ENCODE measurements around the gene PGAM2. TPM values are rescaled to one million over a fixed set of nuclear protein-coding genes. Genes with fewer than 3 reads are reported as not detected.

Gene PGAM2
- polyA plus RNA-seq, 1 experiment = 0.16 TPM

- POLR2A ChIA-PET = no interaction called here
- no peaks in the 10 kb centered on the region for H3K27me3 ChIP-seq (ENCODE audit: control insufficient read depth, insufficient read depth, low read length)
- CTCF ChIA-PET = interaction anchor here (1.4 kb wide), 1 partner anchor 145 kb away, joined by 5 read pairs; no protein-coding TSS in a partner anchor
- DNase-seq (ENCODE audit: low read depth) = no peak
- no peak overlapping the region for H3K4me3 ChIP-seq (ENCODE audit: low read depth, low read length)
- H3K36me3 ChIP-seq (ENCODE audit: control insufficient read depth, insufficient read depth, low read length) = peaks cover 30% of the 10 kb centered on the region
- TF ChIP-seq CTCF (IDR thresholded peaks at IDR 0.05; ENCODE audit: insufficient read depth, low read depth, low read length) = no peak
Measured at GRCh38 chr7:44051611-44052220, 13.7 kb downstream of the PGAM2 start.

DNA sequence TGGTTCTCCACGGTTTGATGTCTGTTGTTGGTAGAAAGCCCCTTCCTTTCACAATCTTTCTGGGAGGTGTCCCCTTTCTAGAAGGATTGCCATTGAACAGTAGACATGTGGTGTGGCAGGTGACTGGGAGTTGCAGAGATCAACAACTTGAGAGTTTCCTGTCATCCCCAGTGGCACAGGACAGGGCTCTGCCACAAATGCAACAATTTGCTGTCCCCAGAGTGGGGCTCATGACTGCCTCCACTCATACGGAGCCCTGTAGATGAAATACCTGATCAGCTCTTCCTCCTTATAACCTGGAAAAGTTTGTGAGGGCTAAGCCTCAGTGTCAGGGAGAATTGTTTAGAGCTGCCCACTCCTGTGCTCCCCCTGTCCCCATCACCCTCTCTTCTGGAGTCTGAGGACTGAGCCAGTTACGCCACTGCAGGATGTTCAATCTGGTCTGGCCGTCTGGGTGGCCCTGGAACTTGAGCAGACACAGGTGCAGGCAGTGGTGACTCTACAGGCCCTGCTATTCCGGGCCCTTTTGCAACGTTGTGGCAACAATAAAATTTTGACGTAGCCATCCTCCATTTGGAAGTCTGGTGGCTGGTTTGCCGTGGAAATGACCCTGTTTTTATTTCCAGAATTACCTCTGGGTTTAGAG is 14.3 kb downstream of the PGAM2 start:
- CTCF ChIA-PET = interaction anchor here (1.4 kb wide), 1 partner anchor 145 kb away, joined by 5 read pairs; no protein-coding TSS in a partner anchor
- no peak overlapping the region for H3K4me3 ChIP-seq (ENCODE audit: low read depth, low read length)
- POLR2A ChIA-PET = no interaction called here
- H3K27me3 ChIP-seq (ENCODE audit: control insufficient read depth, insufficient read depth, low read length) = no peaks in the 10 kb centered on the region
- no peak for DNase-seq (ENCODE audit: low read depth)
- H3K36me3 ChIP-seq (ENCODE audit: control insufficient read depth, insufficient read depth, low read length) = peaks cover 26% of the 10 kb centered on the region
- TF ChIP-seq CTCF (IDR thresholded peaks at IDR 0.05; ENCODE audit: insufficient read depth, low read depth, low read length) = no peak

GRCh38 chr7:44050121-44050914 is 15.0 kb downstream of the PGAM2 start:
- no peak overlapping the region for H3K4me3 ChIP-seq (ENCODE audit: low read depth, low read length)
- peaks cover 26% of the 10 kb centered on the region for H3K36me3 ChIP-seq (ENCODE audit: control insufficient read depth, insufficient read depth, low read length)
- CTCF ChIA-PET = no interaction called here
- no peaks in the 10 kb centered on the region for H3K27me3 ChIP-seq (ENCODE audit: control insufficient read depth, insufficient read depth, low read length)
- no peak for DNase-seq (ENCODE audit: low read depth)
- POLR2A ChIA-PET = no interaction called here
- TF ChIP-seq CTCF (IDR thresholded peaks at IDR 0.05; ENCODE audit: insufficient read depth, low read depth, low read length) = no peak

DNA sequence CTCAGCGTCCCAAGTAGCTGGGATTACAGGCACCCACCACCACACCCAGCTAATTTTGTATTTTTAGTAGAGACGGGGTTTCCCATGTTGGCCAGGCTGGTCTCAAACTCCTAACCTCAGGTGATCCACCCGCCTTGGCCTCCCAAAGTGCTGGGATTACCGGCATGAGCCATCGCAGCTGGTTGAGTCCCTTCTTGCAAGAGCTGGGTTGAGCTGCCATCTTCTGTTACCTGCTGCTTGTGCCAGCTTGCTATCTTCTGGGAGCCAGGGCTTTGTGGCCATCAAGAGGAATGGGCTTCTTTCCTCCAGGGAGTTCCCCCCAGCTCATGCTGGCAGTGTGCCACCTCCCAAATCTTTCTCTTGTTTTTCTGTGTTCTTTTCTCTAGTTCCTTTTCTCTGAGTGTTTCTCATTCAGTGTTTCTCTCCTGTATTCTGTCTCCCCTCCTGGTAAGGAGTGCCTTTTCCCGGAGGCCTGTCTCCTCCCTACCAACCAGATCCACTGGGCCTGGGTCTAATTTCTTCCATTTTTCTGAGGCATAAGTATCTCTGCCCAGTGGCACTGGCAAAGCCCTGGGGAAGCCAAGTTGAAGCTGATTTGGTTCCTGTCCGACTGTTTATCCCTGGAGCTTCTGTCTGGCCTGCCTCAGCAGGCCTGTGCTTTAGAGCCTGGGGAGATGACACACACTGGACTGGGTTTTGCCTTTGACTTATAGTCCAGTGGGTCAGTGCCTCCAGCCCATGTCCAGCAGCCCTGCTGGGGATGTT is 17.2 kb downstream of the PGAM2 start:
- CTCF ChIA-PET = interaction anchor here (0.9 kb wide), 1 partner anchor 148 kb away, joined by 3 read pairs; no protein-coding TSS in a partner anchor
- POLR2A ChIA-PET = no interaction called here
- no peak for TF ChIP-seq CTCF (IDR thresholded peaks at IDR 0.05; ENCODE audit: insufficient read depth, low read depth, low read length)
- Histone ChIP-seq H3K36me3 (ENCODE audit: control insufficient read depth, insufficient read depth, low read length) (peaks cover 23% of the 10 kb centered on the region), H3K4me3 (ENCODE audit: low read depth, low read length) (no peak overlapping the region), H3K27me3 (ENCODE audit: control insufficient read depth, insufficient read depth, low read length) (no peaks in the 10 kb centered on the region)
- no peak for DNase-seq (ENCODE audit: low read depth)
